ENCODE measurements around the gene UBE4A.

UBE4A gene

DNA sequence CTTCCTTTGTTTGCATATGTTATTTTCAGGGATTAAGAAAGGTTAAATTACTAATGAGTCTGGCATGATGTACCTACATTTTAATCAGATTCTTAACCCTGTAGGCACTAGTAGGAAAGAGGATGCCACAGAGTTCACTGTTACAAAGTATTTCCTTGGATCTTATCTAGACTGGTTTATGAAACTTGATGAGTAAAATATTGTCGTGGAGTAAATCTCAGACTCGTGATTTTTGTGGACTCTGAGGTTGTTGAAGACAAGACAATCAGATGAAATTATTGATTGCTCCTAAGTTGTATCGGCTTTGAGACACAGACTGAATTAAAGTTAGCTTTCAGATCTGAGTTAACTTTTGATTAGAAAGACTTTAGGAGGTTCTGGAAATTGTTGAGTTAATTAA lies 82.9 kb downstream of the UBE4A start:
- Mint-ChIP-seq H3K9me3 (no peaks in the 10 kb centered on the region), H3K36me3 (ENCODE audit: low read depth) (peaks cover 16% of the 10 kb centered on the region), H3K27ac (no peak overlapping the region), H3K27me3 (no peaks in the 10 kb centered on the region), H3K4me1 (ENCODE audit: low read depth) (peaks cover 80% of the 10 kb centered on the region), H3K4me3 (no peak overlapping the region)
- intact Hi-C loops (cut with micrococcal nuclease), result no loop called here

DNA sequence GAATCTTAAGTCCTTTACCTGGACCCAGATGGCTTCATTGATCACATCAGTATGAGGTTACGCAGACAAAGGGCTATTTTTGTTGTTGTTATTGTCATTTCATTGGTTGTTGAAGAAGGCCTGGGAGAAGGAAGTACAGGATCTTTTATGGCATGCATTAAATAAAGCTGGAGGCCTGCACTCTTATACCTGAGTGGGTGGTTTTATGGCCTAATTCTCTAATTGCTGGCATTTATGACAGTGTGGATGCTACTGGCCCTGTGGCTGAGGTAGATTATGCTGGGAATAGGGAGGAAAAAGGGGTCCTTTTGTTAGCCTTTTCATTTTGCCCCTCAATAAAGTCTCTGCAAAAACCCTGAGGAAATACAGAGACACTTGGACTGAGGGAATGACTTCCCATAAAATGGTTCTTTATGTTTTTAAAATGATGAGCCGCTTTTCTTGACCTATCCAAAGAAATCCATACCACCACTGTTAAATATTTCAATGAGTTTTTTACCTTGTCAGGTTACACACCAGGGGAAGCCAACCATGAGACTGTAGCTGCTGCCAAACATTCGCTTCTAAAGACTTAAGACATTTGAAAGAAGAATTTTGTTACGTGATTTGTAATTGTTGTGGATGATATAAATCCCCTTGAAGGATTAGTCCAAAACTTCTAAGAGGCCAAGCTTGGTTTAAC lies 83.6 kb downstream of the UBE4A start:
- H3K4me1 Mint-ChIP-seq (ENCODE audit: low read depth), result peaks cover 80% of the 10 kb centered on the region
- intact Hi-C loops (cut with micrococcal nuclease), result no loop called here
- H3K4me3 Mint-ChIP-seq, result no peak overlapping the region
- no peaks in the 10 kb centered on the region for H3K27me3 Mint-ChIP-seq
- H3K27ac Mint-ChIP-seq, result no peak overlapping the region
- peaks cover 20% of the 10 kb centered on the region for H3K36me3 Mint-ChIP-seq (ENCODE audit: low read depth)
- H3K9me3 Mint-ChIP-seq, result no peaks in the 10 kb centered on the region

DNA sequence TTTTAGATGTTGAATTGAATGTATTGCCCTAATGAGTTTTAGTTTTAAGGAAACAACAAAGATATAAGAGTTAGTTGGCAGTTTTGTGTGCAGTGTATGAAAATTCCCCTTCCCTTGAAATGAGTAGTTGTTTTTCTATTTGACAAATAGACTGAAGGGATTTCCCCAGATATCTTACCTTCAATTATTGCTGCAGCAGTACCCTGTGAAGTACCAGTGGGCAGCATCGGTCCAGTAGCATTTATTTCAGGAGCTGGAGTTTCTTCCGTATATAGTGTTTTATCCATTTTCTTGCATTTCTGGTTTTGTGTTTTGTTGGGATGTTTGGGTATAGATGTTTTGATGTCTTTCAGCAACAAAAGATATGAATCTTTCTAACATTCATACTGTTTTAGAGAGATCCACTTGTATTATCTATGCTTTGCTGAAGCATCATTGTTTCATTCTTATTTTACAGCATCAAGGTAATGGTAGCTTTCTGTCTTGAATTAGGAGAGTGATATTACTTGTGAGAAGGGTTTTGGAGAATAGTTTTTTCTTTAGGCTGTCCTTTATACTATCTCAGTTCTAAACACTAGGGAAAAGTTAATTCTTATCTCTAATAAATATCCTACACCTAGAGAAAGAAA lies 84.3 kb downstream of the UBE4A start:
- intact Hi-C loops (cut with micrococcal nuclease), result no loop called here
- Mint-ChIP-seq H3K27me3 (no peaks in the 10 kb centered on the region), H3K4me3 (no peak overlapping the region), H3K36me3 (ENCODE audit: low read depth) (peaks cover 20% of the 10 kb centered on the region), H3K27ac (no peak overlapping the region), H3K9me3 (no peaks in the 10 kb centered on the region), H3K4me1 (ENCODE audit: low read depth) (peaks cover 73% of the 10 kb centered on the region)

DNA sequence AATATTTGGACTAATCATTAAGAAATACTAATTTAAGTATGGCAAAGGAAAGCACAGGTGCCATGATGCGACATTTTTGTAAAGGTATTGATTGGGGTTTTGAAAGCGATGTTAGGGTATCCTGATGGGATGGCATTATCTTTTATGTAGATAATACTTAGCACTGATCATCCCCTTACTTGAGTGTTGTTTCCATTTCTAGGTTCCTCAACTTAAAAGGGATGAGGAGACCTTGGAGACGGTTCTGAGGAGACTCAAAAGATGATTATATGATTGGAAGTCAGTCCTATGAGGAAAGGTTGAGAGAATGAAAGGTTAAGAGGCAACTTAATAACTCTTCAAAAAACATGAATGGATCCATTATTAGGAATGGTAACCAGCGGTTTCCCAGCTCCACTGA lies 88.0 kb downstream of the UBE4A start:
- intact Hi-C loops (cut with micrococcal nuclease), result no loop called here
- Mint-ChIP-seq H3K27ac (no peak overlapping the region), H3K4me3 (no peak overlapping the region), H3K36me3 (ENCODE audit: low read depth) (peaks cover 31% of the 10 kb centered on the region), H3K27me3 (no peaks in the 10 kb centered on the region), H3K9me3 (no peaks in the 10 kb centered on the region), H3K4me1 (ENCODE audit: low read depth) (peaks cover 46% of the 10 kb centered on the region)

DNA sequence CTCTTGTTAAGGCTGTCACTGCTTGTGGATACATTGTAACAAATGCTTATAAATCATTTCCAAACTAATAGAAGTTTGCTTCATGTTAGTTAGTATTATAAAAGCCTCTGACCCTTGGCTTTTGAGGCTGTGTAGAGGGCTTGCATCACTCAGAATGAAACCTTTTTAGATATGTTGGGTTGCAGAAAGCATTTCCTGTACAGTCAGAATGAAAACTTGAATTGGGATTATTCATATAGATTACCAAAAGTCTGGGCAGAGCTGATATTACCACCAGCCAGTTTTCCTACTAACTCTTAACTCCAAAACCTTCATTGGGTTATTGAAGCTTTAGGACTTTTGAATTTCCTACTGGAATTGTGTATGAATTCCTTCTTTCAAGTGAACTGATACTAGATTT lies 88.9 kb downstream of the UBE4A start:
- H3K4me1 Mint-ChIP-seq (ENCODE audit: low read depth), result peaks cover 38% of the 10 kb centered on the region
- H3K4me3 Mint-ChIP-seq, result no peak overlapping the region
- intact Hi-C loops (cut with micrococcal nuclease), result no loop called here
- no peak overlapping the region for H3K27ac Mint-ChIP-seq
- H3K9me3 Mint-ChIP-seq, result no peaks in the 10 kb centered on the region
- no peaks in the 10 kb centered on the region for H3K27me3 Mint-ChIP-seq
- H3K36me3 Mint-ChIP-seq (ENCODE audit: low read depth), result peaks cover 40% of the 10 kb centered on the region

Data from dendritic cell treated with granulocyte-macrophage colony-stimulating factor and Interleukin-4, amounts not matched to agents 40 ng/mL and 50 ng/mL, for 4 days (primary cell).